Activated T-helper 1 cell treated with anti-CD3 and anti-CD28 coated beads, Interleukin-12 subunit alpha, Interleukin-12 subunit beta, Interleukin-2, Interleukin-4 antibody, amounts not matched to agents 30 ng/mL and 10 ng/mL and 1 ng/mL, durations not matched to agents 14 hours and 24 hours and 36 hours (primary cell): Measurements from ENCODE around the gene BTBD16. TPM values are rescaled to one million over a fixed set of nuclear protein-coding genes. Genes with fewer than 3 reads are reported as not detected.
A peak's percentile ranks its signal among the peaks of the same experiment; 100 is the strongest.

Experiments used
- DNase-seq: peaks from one replicate; pipeline ENCODE4 v3.0.0; 2021; ENCODE audit warnings: low spot score
- H3K27ac Mint-ChIP-seq: one replicate; pipeline ENCODE4 v1.8.0; 2021; ENCODE audit warnings: mild to moderate bottlenecking, mixed read lengths
- H3K27me3 Mint-ChIP-seq: one replicate; pipeline ENCODE4 v1.8.0; 2022; ENCODE audit warnings: mild to moderate bottlenecking, moderate library complexity, mixed read lengths; ENCODE audit not compliant: insufficient read depth
- H3K36me3 Mint-ChIP-seq: one replicate; pipeline ENCODE4 v1.8.0; 2021; ENCODE audit warnings: low read depth, mixed read lengths
- H3K4me1 Mint-ChIP-seq: one replicate; pipeline ENCODE4 v1.8.0; 2021; ENCODE audit warnings: low read depth, mixed read lengths
- H3K4me3 Mint-ChIP-seq: one replicate; pipeline ENCODE4 v1.8.0; 2021; ENCODE audit warnings: mild to moderate bottlenecking, moderate library complexity, mixed read lengths
- H3K9me3 Mint-ChIP-seq: one replicate; pipeline ENCODE4 v1.8.0; 2021; ENCODE audit warnings: mixed read lengths
- intact Hi-C: fragments of 100-400 bp; cut with micrococcal nuclease; formaldehyde crosslinking; loops from one replicate; pipeline ENCODE4 v1.15.1; 2024
- total RNA-seq: library from RNA; stranded (reverse); gene quantifications from 2 replicates; pipeline ENCODE4 v1.2.3, GENCODE V29; 2022

BTBD16 gene
- total RNA-seq, 1 donor from 2014 or later = not detected

- H3K36me3 Mint-ChIP-seq = no peaks in the 10 kb centered on the region
- H3K27me3 Mint-ChIP-seq = peaks cover 9% of the 10 kb centered on the region
- no peak for DNase-seq
- no peak overlapping the region for H3K4me3 Mint-ChIP-seq
- H3K27ac Mint-ChIP-seq = no peak overlapping the region
- intact Hi-C loops = no loop called here
- H3K4me1 Mint-ChIP-seq = peaks cover 17% of the 10 kb centered on the region
- H3K9me3 Mint-ChIP-seq = no peaks in the 10 kb centered on the region
These were observed 24.3 kb downstream of the BTBD16 start for GRCh38 chr10:122295451-122295809.

GRCh38 chr10:122296363-122297120 is 25.4 kb downstream of the BTBD16 start:
- peaks cover 9% of the 10 kb centered on the region for H3K27me3 Mint-ChIP-seq
- no peak for DNase-seq
- no peaks in the 10 kb centered on the region for H3K36me3 Mint-ChIP-seq
- no peak overlapping the region for H3K27ac Mint-ChIP-seq
- no peak overlapping the region for H3K4me3 Mint-ChIP-seq
- peaks cover 17% of the 10 kb centered on the region for H3K4me1 Mint-ChIP-seq
- intact Hi-C loops = no loop called here
- no peaks in the 10 kb centered on the region for H3K9me3 Mint-ChIP-seq

DNA sequence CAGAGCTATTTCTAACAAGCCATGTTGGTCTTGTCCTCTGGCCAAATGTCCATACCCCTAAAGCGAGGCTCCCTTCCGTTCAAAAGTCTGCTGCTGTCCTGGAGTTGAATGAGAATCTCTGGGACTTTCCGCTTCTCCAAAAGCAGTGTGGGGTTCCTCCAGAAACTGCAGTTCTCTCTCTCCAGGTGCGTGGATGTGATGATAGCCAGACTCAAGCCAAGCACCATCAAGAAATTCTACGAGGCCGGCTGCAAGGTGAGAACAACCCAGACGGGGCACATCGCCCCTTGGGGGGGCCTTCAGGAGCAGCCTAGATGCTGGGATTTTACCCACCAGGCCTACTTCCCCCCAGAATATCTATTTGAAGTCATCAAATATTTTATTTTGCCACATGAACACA is 26.5 kb downstream of the BTBD16 start:
- H3K4me3 Mint-ChIP-seq = no peak overlapping the region
- no peaks in the 10 kb centered on the region for H3K36me3 Mint-ChIP-seq
- H3K27ac Mint-ChIP-seq = no peak overlapping the region
- no peak for DNase-seq
- peaks cover 9% of the 10 kb centered on the region for H3K27me3 Mint-ChIP-seq
- intact Hi-C loops = no loop called here
- no peaks in the 10 kb centered on the region for H3K9me3 Mint-ChIP-seq
- peaks cover 17% of the 10 kb centered on the region for H3K4me1 Mint-ChIP-seq

DNA sequence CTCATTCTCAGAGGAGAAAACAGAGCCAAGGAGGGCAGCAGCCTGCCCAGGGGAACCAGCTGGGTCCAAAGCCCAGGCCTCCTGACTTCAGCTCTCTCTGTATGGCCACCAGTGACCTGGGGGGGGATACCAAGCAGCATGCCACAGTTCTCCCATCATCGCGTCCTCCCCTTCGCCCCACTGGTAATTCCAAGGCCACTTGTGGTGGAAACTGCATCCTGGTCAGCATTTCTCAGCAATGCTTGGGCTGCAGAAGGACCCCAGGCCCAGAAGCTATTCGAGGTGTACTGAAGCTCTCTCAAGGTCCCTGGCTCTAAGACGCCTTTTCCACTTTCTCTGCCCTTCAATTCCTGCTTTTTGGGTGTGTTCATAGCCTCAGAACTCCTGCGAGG is 27.1 kb downstream of the BTBD16 start:
- no peak overlapping the region for H3K27ac Mint-ChIP-seq
- DNase-seq = no peak
- no peak overlapping the region for H3K4me3 Mint-ChIP-seq
- H3K9me3 Mint-ChIP-seq = no peaks in the 10 kb centered on the region
- peaks cover 12% of the 10 kb centered on the region for H3K4me1 Mint-ChIP-seq
- H3K36me3 Mint-ChIP-seq = no peaks in the 10 kb centered on the region
- intact Hi-C loops = loop anchor here (1.0 to 2.0 kb wide), 4 partner anchors 44 to 405 kb away; no protein-coding TSS in a partner anchor
- H3K27me3 Mint-ChIP-seq = peaks cover 9% of the 10 kb centered on the region

GRCh38 chr10:122298598-122299301 is 27.7 kb downstream of the BTBD16 start:
- Mint-ChIP-seq H3K27ac (no peak overlapping the region), H3K4me1 (peaks cover 9% of the 10 kb centered on the region), H3K9me3 (no peaks in the 10 kb centered on the region), H3K27me3 (peaks cover 9% of the 10 kb centered on the region), H3K36me3 (no peaks in the 10 kb centered on the region), H3K4me3 (no peak overlapping the region)
- DNase-seq = peak; percentile 19
- intact Hi-C loops = loop anchor here (1.0 to 2.0 kb wide), 4 partner anchors 44 to 404 kb away; no protein-coding TSS in a partner anchor

DNA sequence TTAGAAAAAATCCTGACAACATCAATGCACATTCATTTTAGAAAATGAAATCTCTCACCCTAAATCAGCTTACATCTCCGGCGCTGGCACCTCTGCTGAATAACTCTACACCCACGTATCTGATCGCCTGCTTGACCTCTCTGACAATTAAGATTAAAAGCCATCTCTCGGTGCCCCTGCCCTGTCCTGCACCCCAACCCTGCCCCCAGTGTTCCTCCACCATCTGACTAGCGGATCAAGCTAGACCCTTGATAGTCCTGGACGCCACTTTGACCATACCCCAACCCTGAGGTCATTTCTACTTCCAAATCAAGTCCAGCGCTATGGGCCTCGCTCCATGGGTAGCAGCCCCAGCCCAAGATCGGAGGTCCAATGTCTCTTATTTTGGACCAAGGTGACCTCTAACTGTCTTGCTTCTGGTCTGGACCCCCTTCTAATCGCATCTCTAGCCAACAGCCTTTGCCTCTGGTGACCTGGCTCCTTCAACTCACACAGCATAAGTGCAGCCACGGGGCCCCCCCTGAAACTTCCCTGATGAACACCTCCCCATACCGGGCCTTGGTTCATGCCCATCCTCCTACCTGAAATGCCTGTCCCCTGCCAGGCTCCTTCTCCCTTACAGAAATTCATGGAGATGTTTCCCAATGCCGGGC is 28.5 kb downstream of the BTBD16 start:
- Mint-ChIP-seq H3K27me3 (peaks cover 9% of the 10 kb centered on the region), H3K36me3 (no peaks in the 10 kb centered on the region), H3K27ac (no peak overlapping the region), H3K9me3 (no peaks in the 10 kb centered on the region), H3K4me1 (peaks cover 9% of the 10 kb centered on the region), H3K4me3 (no peak overlapping the region)
- intact Hi-C loops = loop anchor here (2.0 kb wide), 1 partner anchor 403 kb away; no protein-coding TSS in a partner anchor
- DNase-seq = no peak

GRCh38 chr10:122301055-122301810 is 30.1 kb downstream of the BTBD16 start:
- DNase-seq = no peak

GRCh38 chr10:122301811-122302115 is 30.7 kb downstream of the BTBD16 start:
- H3K4me3 Mint-ChIP-seq = no peak overlapping the region
- H3K27me3 Mint-ChIP-seq = peaks cover 9% of the 10 kb centered on the region
- H3K36me3 Mint-ChIP-seq = no peaks in the 10 kb centered on the region
- intact Hi-C loops = no loop called here
- no peak for DNase-seq
- H3K4me1 Mint-ChIP-seq = no peaks in the 10 kb centered on the region
- H3K9me3 Mint-ChIP-seq = peaks cover 11% of the 10 kb centered on the region
- no peak overlapping the region for H3K27ac Mint-ChIP-seq

More at GRCh38 chr10:122301055-122301810, 30.1 kb downstream of the BTBD16 start:
- Mint-ChIP-seq H3K4me3 (no peak overlapping the region), H3K27me3 (peaks cover 9% of the 10 kb centered on the region), H3K9me3 (peaks cover 9% of the 10 kb centered on the region), H3K4me1 (no peaks in the 10 kb centered on the region), H3K36me3 (no peaks in the 10 kb centered on the region), H3K27ac (no peak overlapping the region)
- intact Hi-C loops = no loop called here

GRCh38 chr10:122302315-122302714 is 31.2 kb downstream of the BTBD16 start:
- intact Hi-C loops = no loop called here
- H3K9me3 Mint-ChIP-seq = peaks cover 11% of the 10 kb centered on the region
- no peak overlapping the region for H3K27ac Mint-ChIP-seq
- no peak overlapping the region for H3K4me3 Mint-ChIP-seq
- no peaks in the 10 kb centered on the region for H3K36me3 Mint-ChIP-seq
- H3K4me1 Mint-ChIP-seq = no peaks in the 10 kb centered on the region
- peaks cover 9% of the 10 kb centered on the region for H3K27me3 Mint-ChIP-seq
- no peak for DNase-seq

DNA sequence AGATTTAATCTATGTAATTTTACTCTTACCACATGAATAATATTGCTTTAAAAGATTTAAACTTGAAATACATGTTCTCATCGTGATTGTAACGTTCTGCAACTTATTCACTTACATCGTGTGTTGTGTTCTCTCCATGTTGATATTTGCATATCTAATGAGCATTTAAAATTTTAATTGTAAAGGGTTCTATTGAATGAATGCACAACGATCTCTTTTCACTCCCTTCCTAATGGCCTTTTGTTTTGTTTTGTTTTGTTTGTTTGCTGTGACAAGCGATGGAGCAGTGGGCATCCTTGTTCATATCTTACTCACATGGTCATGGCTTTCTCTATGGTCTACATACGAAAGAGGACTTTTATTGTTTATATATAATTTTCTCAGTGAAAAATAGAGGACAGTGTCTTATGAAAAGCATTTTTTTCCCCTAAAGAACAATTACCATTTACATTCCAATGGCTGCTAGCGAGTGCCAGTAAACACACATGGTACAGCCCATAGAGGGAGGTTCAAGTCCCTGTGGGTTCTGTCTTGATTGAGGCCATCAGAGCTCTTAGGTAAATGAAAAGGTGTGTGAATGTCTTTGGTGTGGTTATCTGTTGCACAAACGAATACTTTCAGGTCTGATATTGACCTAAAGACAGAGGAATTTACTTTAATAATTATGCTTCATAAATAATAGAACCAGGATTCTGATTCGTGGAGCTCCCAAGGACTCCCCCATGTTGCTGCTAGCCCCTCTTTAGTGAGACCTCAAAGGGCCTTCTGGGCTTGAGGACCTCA is 32.4 kb downstream of the BTBD16 start:
- Mint-ChIP-seq H3K27me3 (peaks cover 9% of the 10 kb centered on the region), H3K9me3 (peaks cover 11% of the 10 kb centered on the region), H3K27ac (no peak overlapping the region), H3K36me3 (no peaks in the 10 kb centered on the region), H3K4me1 (no peaks in the 10 kb centered on the region), H3K4me3 (no peak overlapping the region)
- intact Hi-C loops = no loop called here
- DNase-seq = no peak

- intact Hi-C loops = no loop called here
- Mint-ChIP-seq H3K4me3 (no peak overlapping the region), H3K27ac (no peak overlapping the region), H3K36me3 (no peaks in the 10 kb centered on the region), H3K27me3 (peaks cover 9% of the 10 kb centered on the region), H3K9me3 (peaks cover 11% of the 10 kb centered on the region), H3K4me1 (no peaks in the 10 kb centered on the region)
- DNase-seq = no peak
These were observed 33.0 kb downstream of the BTBD16 start for GRCh38 chr10:122304054-122304579.

DNA sequence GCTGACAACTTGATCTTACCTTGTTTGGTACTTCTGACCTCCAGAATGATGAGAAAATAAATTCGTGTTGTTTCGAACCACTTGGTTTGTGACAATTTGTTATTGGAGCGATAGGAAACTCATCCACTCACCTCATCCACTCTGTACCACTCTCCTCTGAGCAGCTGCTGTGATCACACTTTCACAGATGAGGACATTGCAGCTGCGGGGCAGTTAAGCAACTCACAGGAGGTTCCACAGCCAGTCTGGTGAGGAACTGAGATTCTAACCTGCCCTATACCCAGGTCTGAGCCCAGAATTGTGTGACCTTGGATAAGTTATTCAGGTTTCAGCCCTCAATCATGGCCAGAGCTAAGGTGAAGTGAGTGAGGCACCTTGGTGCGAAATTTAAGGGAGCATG is 35.2 kb downstream of the BTBD16 start:
- H3K9me3 Mint-ChIP-seq = peaks cover 11% of the 10 kb centered on the region
- peaks cover 6% of the 10 kb centered on the region for H3K27me3 Mint-ChIP-seq
- no peaks in the 10 kb centered on the region for H3K4me1 Mint-ChIP-seq
- H3K27ac Mint-ChIP-seq = no peak overlapping the region
- no peak overlapping the region for H3K4me3 Mint-ChIP-seq
- DNase-seq = no peak
- H3K36me3 Mint-ChIP-seq = no peaks in the 10 kb centered on the region
- intact Hi-C loops = no loop called here
